ENCODE data around the gene SLC35F3. TPM values are rescaled to one million over a fixed set of nuclear protein-coding genes. Genes with fewer than 3 reads are reported as not detected.
A peak's percentile ranks its signal among the peaks of the same experiment; 100 is the strongest.

Gene SLC35F3
- total RNA-seq, 3 donors from 2014 or later: 0.17 to 0.89 (median 0.20) TPM

GRCh38 chr1:233901495-233901894, 3.0 kb upstream of the SLC35F3 start:
- no peaks in the 10 kb centered on the region for H3K4me1 ChIP-seq (ENCODE audit: low read depth)
- intact Hi-C loops (cut with DNase I, micrococcal nuclease): no loop called here
- ATAC-seq: no peak

GRCh38 chr1:233905416-233906051, 1.1 kb downstream of the SLC35F3 start:
- TF ChIP-seq, protein P1, sequence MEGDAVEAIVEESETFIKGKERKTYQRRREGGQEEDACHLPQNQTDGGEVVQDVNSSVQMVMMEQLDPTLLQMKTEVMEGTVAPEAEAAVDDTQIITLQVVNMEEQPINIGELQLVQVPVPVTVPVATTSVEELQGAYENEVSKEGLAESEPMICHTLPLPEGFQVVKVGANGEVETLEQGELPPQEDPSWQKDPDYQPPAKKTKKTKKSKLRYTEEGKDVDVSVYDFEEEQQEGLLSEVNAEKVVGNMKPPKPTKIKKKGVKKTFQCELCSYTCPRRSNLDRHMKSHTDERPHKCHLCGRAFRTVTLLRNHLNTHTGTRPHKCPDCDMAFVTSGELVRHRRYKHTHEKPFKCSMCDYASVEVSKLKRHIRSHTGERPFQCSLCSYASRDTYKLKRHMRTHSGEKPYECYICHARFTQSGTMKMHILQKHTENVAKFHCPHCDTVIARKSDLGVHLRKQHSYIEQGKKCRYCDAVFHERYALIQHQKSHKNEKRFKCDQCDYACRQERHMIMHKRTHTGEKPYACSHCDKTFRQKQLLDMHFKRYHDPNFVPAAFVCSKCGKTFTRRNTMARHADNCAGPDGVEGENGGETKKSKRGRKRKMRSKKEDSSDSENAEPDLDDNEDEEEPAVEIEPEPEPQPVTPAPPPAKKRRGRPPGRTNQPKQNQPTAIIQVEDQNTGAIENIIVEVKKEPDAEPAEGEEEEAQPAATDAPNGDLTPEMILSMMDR (IDR thresholded peaks at IDR 0.05): no peak
- ATAC-seq (no peak), DNase-seq (peak in 1 of 3 donors; percentile 44)
- H3K4me3 ChIP-seq: no peak overlapping the region
- H3K9me3 ChIP-seq: no peaks in the 10 kb centered on the region
- intact Hi-C loops (cut with DNase I, micrococcal nuclease): no loop called here
- no peaks in the 10 kb centered on the region for H3K4me1 ChIP-seq (ENCODE audit: low read depth)
- H3K36me3 ChIP-seq (ENCODE audit: low read depth): no peaks in the 10 kb centered on the region

More at GRCh38 chr1:233901495-233901894, 3.0 kb upstream of the SLC35F3 start:
- no peak for DNase-seq
- TF ChIP-seq, protein P1 (IDR thresholded peaks at IDR 0.05): no peak
- no peaks in the 10 kb centered on the region for H3K9me3 ChIP-seq
- no peak overlapping the region for H3K4me3 ChIP-seq
- H3K36me3 ChIP-seq (ENCODE audit: low read depth): no peaks in the 10 kb centered on the region

DNA sequence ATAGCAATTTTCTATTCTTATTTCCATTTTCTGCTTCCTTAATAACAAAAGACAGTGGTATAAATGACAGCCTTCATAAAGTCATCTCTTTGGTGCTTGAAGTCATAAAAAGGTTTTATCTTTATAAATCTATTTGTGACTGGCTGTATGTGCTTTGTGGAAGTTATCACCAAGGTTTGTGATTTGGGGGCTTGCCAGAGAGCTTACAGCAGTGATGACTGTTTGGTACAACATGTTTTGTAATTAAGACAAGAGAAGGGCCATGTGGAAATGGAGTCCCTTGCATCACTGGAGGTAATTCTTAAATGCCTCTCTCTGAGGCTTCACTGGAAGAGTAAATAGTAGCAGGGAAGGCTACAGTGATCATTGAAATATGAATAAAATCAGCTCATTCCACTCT, 2.7 kb downstream of the SLC35F3 start:
- Histone ChIP-seq H3K4me3 (no peak overlapping the region), H3K4me1 (ENCODE audit: low read depth) (no peaks in the 10 kb centered on the region), H3K36me3 (ENCODE audit: low read depth) (no peaks in the 10 kb centered on the region), H3K9me3 (no peaks in the 10 kb centered on the region)
- DNase-seq (no peak), ATAC-seq (no peak)
- TF ChIP-seq, protein P1 (IDR thresholded peaks at IDR 0.05): no peak
- intact Hi-C loops (cut with DNase I, micrococcal nuclease): no loop called here

- H3K4me3 ChIP-seq: no peak overlapping the region
- no peaks in the 10 kb centered on the region for H3K9me3 ChIP-seq
- ATAC-seq: no peak
- H3K36me3 ChIP-seq (ENCODE audit: low read depth): no peaks in the 10 kb centered on the region
- TF ChIP-seq, protein P1 (IDR thresholded peaks at IDR 0.05): no peak
- H3K4me1 ChIP-seq (ENCODE audit: low read depth): no peaks in the 10 kb centered on the region
- DNase-seq: no peak
- intact Hi-C loops (cut with DNase I, micrococcal nuclease): no loop called here
Observed at GRCh38 chr1:233908092-233908491, 3.6 kb downstream of the SLC35F3 start.

- TF ChIP-seq, protein P1 (IDR thresholded peaks at IDR 0.05): no peak
- no peak for ATAC-seq
- intact Hi-C loops (cut with DNase I, micrococcal nuclease): no loop called here
Observed at GRCh38 chr1:233909195-233909594, 4.7 kb downstream of the SLC35F3 start.

More at GRCh38 chr1:233909195-233909594, 4.7 kb downstream of the SLC35F3 start:
- no peaks in the 10 kb centered on the region for H3K36me3 ChIP-seq (ENCODE audit: low read depth)
- H3K9me3 ChIP-seq: no peaks in the 10 kb centered on the region
- H3K4me1 ChIP-seq (ENCODE audit: low read depth): no peaks in the 10 kb centered on the region
- H3K4me3 ChIP-seq: no peak overlapping the region
- DNase-seq: no peak
